H1 (cell line): ENCODE results near the gene MLF2. TPM values are rescaled to one million over a fixed set of nuclear protein-coding genes. Genes with fewer than 3 reads are reported as not detected.
A peak's percentile ranks its signal among the peaks of the same experiment; 100 is the strongest.

Experiments used
- CTCF ChIA-PET: fragments of 300-600 bp; sonication (Branson Sonifier 250); formaldehyde crosslinking; loops from one replicate; lab custom pipeline; 2021; ENCODE audit not compliant: partially characterized antibody; lab: Charles Lee
- POLR2A ChIA-PET: fragments of 300-600 bp; sonication (Branson Sonifier 250); formaldehyde crosslinking; loops from one replicate; lab custom pipeline; 2021; ENCODE audit warnings: inconsistent platforms; ENCODE audit not compliant: partially characterized antibody; lab: Charles Lee
- DNase-seq, 2 experiments: peaks; one replicate each; pipeline versions ENCODE4 v3.0.0 to v3.0.0-alpha.2; 2010 to 2022; ENCODE audit warnings: low spot score in 2 of 2, low read depth in 1 of 2, mixed read lengths in 1 of 2
- FAIRE-seq: peaks from 2 replicates; lab custom pipeline; 2011; peaks lifted over from hg19 to GRCh38; lab: Jason Lieb, UNC
- H2AFZ ChIP-seq: 2 replicates; pipeline ENCODE4 v1.8.1; 2012; ENCODE audit warnings: low read length, inconsistent platforms
- H2AK5ac ChIP-seq: 2 replicates; pipeline ENCODE4 v1.6.1; 2013; ENCODE audit warnings: low read depth, low read length
- H2BK120ac ChIP-seq: replicated peaks from 2 replicates; pipeline ENCODE3; 2013; ENCODE audit warnings: low read depth, low read length, inconsistent platforms
- H2BK12ac ChIP-seq: 2 replicates; pipeline ENCODE4 v1.6.1; 2013; ENCODE audit warnings: low read depth, low read length
- H2BK15ac ChIP-seq: 2 replicates; pipeline ENCODE4 v1.6.1; 2013; ENCODE audit warnings: low read length
- H2BK20ac ChIP-seq: 2 replicates; pipeline ENCODE4 v1.6.1; 2013; ENCODE audit warnings: low read length
- H2BK5ac ChIP-seq: 2 replicates; pipeline ENCODE4 v1.6.1; 2013; ENCODE audit warnings: low read depth, low read length
- H3K14ac ChIP-seq: 2 replicates; pipeline ENCODE4 v1.6.1; 2013; ENCODE audit warnings: inconsistent platforms; ENCODE audit not compliant: insufficient read length
- H3K18ac ChIP-seq: 2 replicates; pipeline ENCODE4 v1.6.1; 2013; ENCODE audit warnings: low read length; ENCODE audit errors: extremely low read depth
- H3K23ac ChIP-seq: 2 replicates; pipeline ENCODE4 v1.6.1; 2013; ENCODE audit warnings: inconsistent platforms; ENCODE audit not compliant: insufficient read length
- H3K23me2 ChIP-seq: 2 replicates; pipeline ENCODE4 v1.6.1; 2013; ENCODE audit warnings: low read depth, low read length
- H3K27ac ChIP-seq: 2 replicates; pipeline ENCODE4 v1.6.1; 2011; ENCODE audit warnings: low read depth, low read length, inconsistent platforms
- H3K27me3 ChIP-seq, 4 experiments: replicated peaks in 1 of 4; 1 replicate in 1 of 4; 2 replicates in 3 of 4; pipeline versions ENCODE4 v1.6.1 to v1.8.1; 2011 to 2013; ENCODE audit warnings: low read length in 3 of 4, mild to moderate bottlenecking in 3 of 4, inconsistent platforms in 2 of 4, mixed read lengths in 2 of 4, moderate library complexity in 1 of 4; ENCODE audit not compliant: control insufficient read depth in 3 of 4, insufficient read depth in 3 of 4; ENCODE audit errors: extremely low read depth in 1 of 4
- H3K36me3 ChIP-seq, 4 experiments: 2 replicates each; pipeline versions ENCODE4 v1.6.1 to v1.8.1; 2011 to 2013; ENCODE audit warnings: mild to moderate bottlenecking in 4 of 4, low read length in 3 of 4, moderate library complexity in 2 of 4, control low read depth in 1 of 4, inconsistent platforms in 1 of 4; ENCODE audit not compliant: insufficient read depth in 4 of 4, control insufficient read depth in 2 of 4
- H3K4ac ChIP-seq: replicated peaks from 2 replicates; pipeline ENCODE3; 2013; ENCODE audit warnings: low read length, low read depth, mixed read lengths, inconsistent platforms; ENCODE audit not compliant: insufficient read length
- H3K4me1 ChIP-seq, 4 experiments: replicated peaks in 1 of 4; 1 replicate in 1 of 4; 2 replicates in 3 of 4; pipeline versions ENCODE4 v1.6.1 to v1.8.1; 2011 to 2013; ENCODE audit warnings: low read length in 3 of 4, inconsistent platforms in 2 of 4, mixed read lengths in 1 of 4; ENCODE audit not compliant: insufficient read depth in 4 of 4, control insufficient read depth in 3 of 4
- H3K4me2 ChIP-seq, 2 experiments: 2 replicates each; pipeline versions ENCODE4 v1.6.1 to v1.8.1; 2011 to 2013; ENCODE audit warnings: low read depth in 2 of 2, low read length in 2 of 2, control low read depth in 1 of 2, inconsistent platforms in 1 of 2, mild to moderate bottlenecking in 1 of 2; ENCODE audit not compliant: insufficient read depth in 1 of 2
- H3K4me3 ChIP-seq, 4 experiments: fragments of 200-600, 300-600 bp in 1 of 4; sonication (generic), shearing (Covaris generic), sonication (Bioruptor Twin) in 1 of 4; 2 replicates each; pipeline versions ENCODE4 v1.5.1 to v1.8.1; 2011 to 2016; ENCODE audit warnings: low read length in 4 of 4, low read depth in 3 of 4, control low read depth in 2 of 4, inconsistent platforms in 2 of 4, mild to moderate bottlenecking in 2 of 4, mixed read lengths in 1 of 4, moderate library complexity in 1 of 4; ENCODE audit not compliant: insufficient read depth in 2 of 4; ENCODE audit errors: extremely low read depth in 1 of 4
- H3K56ac ChIP-seq: replicated peaks from 2 replicates; pipeline ENCODE3; 2013; ENCODE audit warnings: low read depth, mild to moderate bottlenecking, mixed read lengths, low read length, inconsistent platforms; ENCODE audit not compliant: insufficient read length
- H3K79me1 ChIP-seq: 2 replicates; pipeline ENCODE4 v1.6.1; 2013; ENCODE audit warnings: low read depth, low read length, control low read depth
- H3K79me2 ChIP-seq, 2 experiments: 2 replicates each; pipeline versions ENCODE4 v1.6.1 to v1.8.1; 2012 to 2013; ENCODE audit warnings: low read length in 2 of 2, mild to moderate bottlenecking in 2 of 2, inconsistent platforms in 1 of 2; ENCODE audit not compliant: insufficient read depth in 2 of 2, control insufficient read depth in 1 of 2
- H3K9ac ChIP-seq, 4 experiments: replicated peaks in 1 of 4; 1 replicate in 1 of 4; 2 replicates in 3 of 4; pipeline versions ENCODE4 v1.6.1 to v1.8.1; 2011 to 2013; ENCODE audit warnings: low read depth in 3 of 4, low read length in 3 of 4, control low read depth in 2 of 4, mild to moderate bottlenecking in 2 of 4, moderate library complexity in 2 of 4, inconsistent platforms in 1 of 4; ENCODE audit errors: extremely low read depth in 1 of 4
- H3K9me3 ChIP-seq, 2 experiments: 2 replicates each; pipeline versions ENCODE4 v1.6.1 to v1.8.1; 2012 to 2013; ENCODE audit warnings: mild to moderate bottlenecking in 2 of 2, moderate library complexity in 2 of 2, control low read depth in 1 of 2, inconsistent platforms in 1 of 2, low read depth in 1 of 2, low read length in 1 of 2, mixed read lengths in 1 of 2; ENCODE audit not compliant: insufficient read depth in 2 of 2
- H4K20me1 ChIP-seq, 2 experiments: replicated peaks in 1 of 2; 2 replicates each; pipeline versions ENCODE3 to v1.8.1; 2011 to 2013; ENCODE audit warnings: inconsistent platforms in 2 of 2, low read length in 2 of 2, mild to moderate bottlenecking in 1 of 2; ENCODE audit not compliant: insufficient read depth in 2 of 2, control insufficient read depth in 1 of 2
- H4K5ac ChIP-seq: 2 replicates; pipeline ENCODE4 v1.6.1; 2013; ENCODE audit warnings: low read length, low read depth, mixed read lengths, inconsistent platforms; ENCODE audit not compliant: insufficient read length
- H4K8ac ChIP-seq: 2 replicates; pipeline ENCODE4 v1.8.0; 2013; ENCODE audit warnings: mild to moderate bottlenecking, moderate library complexity, low read length, inconsistent platforms; ENCODE audit not compliant: insufficient read depth; ENCODE audit errors: extremely low read depth
- H4K91ac ChIP-seq: replicated peaks from 2 replicates; pipeline ENCODE3; 2013; ENCODE audit warnings: low read length, mixed read lengths, inconsistent platforms; ENCODE audit not compliant: insufficient read length
- ASH2L ChIP-seq: fragments of 200-600, 300-600 bp; sonication (generic); IDR thresholded peaks from one replicate; pipeline ENCODE4 v1.7.1; 2017; ENCODE audit warnings: low read length
- CEBPB ChIP-seq: IDR thresholded peaks from 2 replicates; pipeline ENCODE4 v1.6.1; 2012; ENCODE audit warnings: low read depth, low read length
- CHD1 ChIP-seq: IDR thresholded peaks from 2 replicates; pipeline ENCODE4 v1.6.1; 2012; ENCODE audit warnings: low read depth, low read length, improper control_type of control experiment
- E2F6 ChIP-seq: IDR thresholded peaks from 2 replicates; pipeline ENCODE4 v1.6.1; 2012; ENCODE audit warnings: inconsistent platforms
- FOSL1 ChIP-seq: IDR thresholded peaks from 2 replicates; pipeline ENCODE4 v1.6.1; 2011; ENCODE audit warnings: mild to moderate bottlenecking, low read depth, low read length, moderate library complexity; ENCODE audit not compliant: insufficient read depth
- NANOG ChIP-seq: IDR thresholded peaks from 2 replicates; pipeline ENCODE4 v1.6.1; 2011; ENCODE audit warnings: low read length, low read depth, mild to moderate bottlenecking, inconsistent platforms; ENCODE audit not compliant: insufficient read depth, poor library complexity, severe bottlenecking
- RFX5 ChIP-seq: IDR thresholded peaks from 2 replicates; pipeline ENCODE4 v1.6.1; 2011; ENCODE audit warnings: low read depth, low read length, improper control_type of control experiment, borderline replicate concordance
- RXRA ChIP-seq: IDR thresholded peaks from 2 replicates; pipeline ENCODE4 v1.6.1; 2011; ENCODE audit warnings: low read depth, mild to moderate bottlenecking, low read length, moderate library complexity; ENCODE audit not compliant: insufficient read depth
- SIN3A ChIP-seq, 2 experiments: IDR thresholded peaks in 1 of 2; conservative IDR thresholded peaks in 1 of 2; 2 replicates each; pipeline ENCODE4 v1.6.1; 2011 to 2012; ENCODE audit warnings: low read length in 2 of 2, improper control_type of control experiment in 1 of 2, low read depth in 1 of 2, mild to moderate bottlenecking in 1 of 2
- SP1 ChIP-seq: IDR thresholded peaks from 2 replicates; pipeline ENCODE4 v1.6.1; 2011; ENCODE audit warnings: low read depth, low read length
- TCF12 ChIP-seq: IDR thresholded peaks from 2 replicates; pipeline ENCODE4 v1.6.1; 2011; ENCODE audit warnings: low read depth, mild to moderate bottlenecking, low read length
- WGBS, 2 experiments: shearing (Covaris generic) in 1 of 2; methylation state at CpG; one replicate each; pipeline versions ENCODE4 v1.1.6 to v1.1.7; 2013 to 2015; ENCODE audit warnings: low lambda C conversion rate in 2 of 2, mixed read lengths in 2 of 2, inconsistent platforms in 1 of 2, low coverage in 1 of 2, missing lambda C conversion rate in 1 of 2; ENCODE audit not compliant: insufficient replicate concordance in 2 of 2, insufficient coverage in 1 of 2, insufficient read length in 1 of 2; ENCODE audit errors: extremely low coverage in 1 of 2, missing lambda C conversion rate in 1 of 2; 5-methylcytosine and 5-hydroxymethylcytosine counted together
- polyA plus RNA-seq, 7 experiments: library from polyadenylated mRNA; depleted of rRNA in 3 of 7; stranded (reverse) in 5 of 7; unstranded in 2 of 7; fragments of >200 nt in 5 of 7; fragments of 200-250 nt in 2 of 7; gene quantifications; 1 replicate in 5 of 7; 2 replicates in 1 of 7; 4 replicates in 1 of 7; pipeline versions ENCODE4 v1.2.1 to v1.2.3, GENCODE V29; 2011 to 2013; ENCODE audit warnings: missing spikeins in 2 of 7, mixed read lengths in 2 of 7
- total RNA-seq: library from RNA; stranded (reverse); fragmentation: NEBNext Ultra II Directional; extraction: Animal tissue kit (Norgen Biotek cat#: 25700); gene quantifications from 2 replicates; pipeline ENCODE4 v1.2.1, GENCODE V29; 2021

Gene MLF2
- total and polyA plus RNA-seq, 2 of the 8 experiments (the other 6 are each of a cell fraction or from before 2014, with no cell fraction given), result 229 to 401 TPM

DNA sequence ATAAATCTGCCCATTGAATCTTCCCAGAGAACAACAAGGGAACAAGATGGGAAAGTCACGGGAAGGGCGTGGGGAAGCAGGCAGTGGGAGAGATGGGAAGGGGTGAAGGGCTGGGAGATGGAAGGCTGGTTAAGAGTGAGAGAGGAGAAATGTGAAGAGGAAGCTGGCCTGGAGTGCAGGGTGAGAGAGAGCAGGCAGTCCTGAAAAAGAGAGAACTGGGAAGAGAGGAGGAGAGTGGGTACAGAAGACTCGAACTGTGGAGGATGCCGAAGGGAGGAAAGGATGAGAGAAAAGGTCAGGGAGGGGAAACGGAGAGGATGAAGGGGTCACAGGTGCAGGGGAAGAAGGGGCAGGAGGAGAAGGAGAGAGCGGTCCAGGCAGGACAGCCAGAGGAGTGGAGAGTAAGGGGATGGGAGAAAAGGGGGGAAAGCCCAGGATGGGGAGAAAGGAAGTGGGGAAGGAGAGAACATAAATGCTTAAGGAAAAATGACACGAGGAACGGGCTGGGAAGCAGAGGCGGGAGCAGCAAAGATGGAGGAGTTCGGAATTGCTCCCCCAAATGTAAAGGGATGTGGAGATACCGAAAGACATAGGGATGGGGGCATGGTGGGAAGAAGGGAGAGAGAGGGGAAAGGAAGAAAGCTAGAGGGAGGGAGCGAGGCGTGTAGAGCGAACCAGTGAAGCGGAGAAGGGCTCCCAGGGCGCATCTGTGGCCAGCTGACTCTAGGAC is 53.5 kb downstream of the MLF2 start:
- Histone ChIP-seq H3K18ac (peak overlapping the region; percentile 71), H3K4me3 (peak overlapping the region; percentile 72 to 90 (median 72)), H3K23ac (no peak overlapping the region), H3K23me2 (peaks cover 16% of the 10 kb centered on the region), H3K56ac (no peak overlapping the region), H3K4me2 (peak overlapping the region; percentile 84 to 99), H3K27ac (no peak overlapping the region), H3K79me2 (no peaks in the 10 kb centered on the region), H4K5ac (no peak overlapping the region), H3K36me3 (peaks cover 0 to 3% (median under 1%) of the 10 kb centered on the region in 4 experiments; a peak in 1 of 8 replicates), H3K27me3 (peaks cover 0 to 16% (median 14%) of the 10 kb centered on the region in 4 experiments; a peak in 6 of 7 replicates), H2AFZ (peak overlapping the region; percentile 60; the same call in 1 of the 2 replicates), H2BK5ac (peak overlapping the region; percentile 7; the same call in 1 of the 2 replicates), H3K79me1 (no peaks in the 10 kb centered on the region; the same call in 1 of the 2 replicates), H2BK12ac (peak overlapping the region; percentile 87; the same call in 1 of the 2 replicates), H2BK120ac (no peak overlapping the region), H3K4ac (no peak overlapping the region), H4K8ac (no peak overlapping the region), H3K9ac (peak overlapping the region in 1 of 4 experiments; percentile 68; a peak in 2 of 7 replicates), H3K9me3 (no peaks in the 10 kb centered on the region), H3K4me1 (peaks cover 0 to 12% (median 9%) of the 10 kb centered on the region in 4 experiments; a peak in 5 of 7 replicates), H2BK15ac (peak overlapping the region; percentile 97), H2AK5ac (0 out of 2 replicates have a peak overlapping the region, but pooled peaks have one; percentile 75), H4K91ac (no peak overlapping the region), H2BK20ac (no peak overlapping the region), H3K14ac (no peak overlapping the region), H4K20me1 (no peaks in the 10 kb centered on the region)
- CTCF ChIA-PET, result interaction anchor here (0.5 to 4.5 kb wide), 23 partner anchors 9 to 173 kb away, joined by 3 to 39 read pairs (median 4); partner anchors contain the start of genes MLF2 and ZNF384
- DNase-seq (no peak), FAIRE-seq (no peak)
- POLR2A ChIA-PET, result interaction anchor here (0.6 to 3.1 kb wide), 23 partner anchors 9 to 165 kb away, joined by 3 to 32 read pairs (median 4); partner anchors contain the start of genes CDCA3, GAPDH, PTMS and USP5
- WGBS, 2 experiments, result 15% methylated on average over 12 of the region's 16 CpGs; no CpG with 5 or more reads in 1 of the 2 experiments
- TF ChIP-seq E2F6, result no peak
- no peak for TF ChIP-seq SIN3A (conservative IDR thresholded peaks at IDR 0.05 in 1 of 2, IDR thresholded peaks at IDR 0.05 in 1 of 2; ENCODE audit: low read depth in 1 of 2, low read length in 2 of 2)
- no peak for TF ChIP-seq FOSL1
- no peak for TF ChIP-seq CEBPB
- TF ChIP-seq NANOG, result no peak
- no peak for TF ChIP-seq TCF12
- TF ChIP-seq RFX5, result no peak
- TF ChIP-seq CHD1, result no peak
- no peak for TF ChIP-seq SP1
- TF ChIP-seq RXRA, result no peak
- TF ChIP-seq ASH2L, result peak; percentile 0
